ENCODE results near the gene FAM228B. TPM values are rescaled to one million over a fixed set of nuclear protein-coding genes. Genes with fewer than 3 reads are reported as not detected.

The FAM228B gene
- total and polyA plus RNA-seq, 2 donors (not counting 1 experiment from before 2014, with no cell fraction given) = 9.8 to 47.2 TPM

DNA sequence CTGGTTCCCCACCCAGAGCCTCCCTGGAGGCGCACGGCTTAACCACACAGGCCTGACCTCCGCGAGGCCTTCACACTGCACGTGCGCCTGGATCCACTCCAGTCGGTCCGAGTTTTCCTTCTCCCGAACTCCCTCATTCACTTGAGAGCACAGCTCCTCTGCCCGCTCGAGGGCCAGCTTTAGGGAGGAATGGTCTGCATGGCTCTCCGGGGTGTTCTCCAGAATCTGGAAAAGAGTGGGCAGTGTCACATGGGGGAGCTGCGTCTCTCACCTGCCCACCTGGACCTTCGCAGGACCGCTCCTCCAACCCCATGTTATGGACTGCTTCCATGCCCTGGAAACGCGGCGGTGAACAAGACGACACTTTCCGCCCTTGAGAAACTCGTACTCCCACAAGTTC, 87.5 kb downstream of the FAM228B start:
- CTCF ChIA-PET = interaction anchor here (0.7 kb wide), 1 partner anchor 66 kb away, joined by 5 read pairs; no protein-coding TSS in a partner anchor
- Mint-ChIP-seq H3K27ac (no peak overlapping the region), H3K27me3 (no peaks in the 10 kb centered on the region), H3K4me3 (no peak overlapping the region), H3K9me3 (ENCODE audit: insufficient read depth) (no peaks in the 10 kb centered on the region), H3K4me1 (peaks cover 7% of the 10 kb centered on the region)
- Histone ChIP-seq H3K4me3 (ENCODE audit: control extremely low read depth in 1 of 5, extremely low read depth in 1 of 5, insufficient read depth in 1 of 5, low read depth in 2 of 5, low read length in 4 of 5) (no peak overlapping the region), H3K4me2 (replicated peaks; ENCODE audit: low read depth, low read length, poor library complexity, severe bottlenecking) (no peak overlapping the region), H3K27ac (ENCODE audit: low read length in 2 of 2) (no peak overlapping the region), H3K27me3 (replicated peaks in 1 of 4; ENCODE audit: control extremely low read depth in 1 of 4, control insufficient read depth in 3 of 4, insufficient read depth in 4 of 4, low read length in 3 of 4) (no peaks in the 10 kb centered on the region), H3K36me3 (replicated peaks in 1 of 2; ENCODE audit: control extremely low read depth in 1 of 2, control insufficient read depth in 1 of 2, extremely low read depth in 1 of 2, insufficient read depth in 2 of 2, low read length in 1 of 2) (peaks cover 1 to 92% of the 10 kb centered on the region in 2 experiments), H3K79me2 (ENCODE audit: control insufficient read depth, insufficient read depth, low read length) (no peaks in the 10 kb centered on the region), H2AFZ (ENCODE audit: insufficient read depth, low read depth, low read length, poor library complexity, severe bottlenecking) (no peak overlapping the region), H3K9ac (ENCODE audit: low read length) (no peak overlapping the region), H3K9me3 (ENCODE audit: control extremely low read depth in 1 of 3, control insufficient read depth in 2 of 3, insufficient read depth in 1 of 3, low read length in 2 of 3) (no peaks in the 10 kb centered on the region), H4K20me1 (ENCODE audit: control insufficient read depth, insufficient read depth, low read length, poor library complexity, severe bottlenecking) (no peaks in the 10 kb centered on the region), H3K4me1 (ENCODE audit: control insufficient read depth in 2 of 2, insufficient read depth in 2 of 2, low read length in 2 of 2) (no peaks in the 10 kb centered on the region)
- 99% methylated on average over 18 of the region's 21 CpGs for WGBS (ENCODE audit: insufficient coverage)
- POLR2A ChIA-PET = no interaction called here
- DNase-seq (no peak), ATAC-seq (ENCODE audit: low read depth) (no peak)
- no peak for TF ChIP-seq EZH2 (IDR thresholded peaks at IDR 0.05; ENCODE audit: borderline replicate concordance, insufficient read depth, low read depth, low read length, poor library complexity, severe bottlenecking)
- TF ChIP-seq, protein P1, sequence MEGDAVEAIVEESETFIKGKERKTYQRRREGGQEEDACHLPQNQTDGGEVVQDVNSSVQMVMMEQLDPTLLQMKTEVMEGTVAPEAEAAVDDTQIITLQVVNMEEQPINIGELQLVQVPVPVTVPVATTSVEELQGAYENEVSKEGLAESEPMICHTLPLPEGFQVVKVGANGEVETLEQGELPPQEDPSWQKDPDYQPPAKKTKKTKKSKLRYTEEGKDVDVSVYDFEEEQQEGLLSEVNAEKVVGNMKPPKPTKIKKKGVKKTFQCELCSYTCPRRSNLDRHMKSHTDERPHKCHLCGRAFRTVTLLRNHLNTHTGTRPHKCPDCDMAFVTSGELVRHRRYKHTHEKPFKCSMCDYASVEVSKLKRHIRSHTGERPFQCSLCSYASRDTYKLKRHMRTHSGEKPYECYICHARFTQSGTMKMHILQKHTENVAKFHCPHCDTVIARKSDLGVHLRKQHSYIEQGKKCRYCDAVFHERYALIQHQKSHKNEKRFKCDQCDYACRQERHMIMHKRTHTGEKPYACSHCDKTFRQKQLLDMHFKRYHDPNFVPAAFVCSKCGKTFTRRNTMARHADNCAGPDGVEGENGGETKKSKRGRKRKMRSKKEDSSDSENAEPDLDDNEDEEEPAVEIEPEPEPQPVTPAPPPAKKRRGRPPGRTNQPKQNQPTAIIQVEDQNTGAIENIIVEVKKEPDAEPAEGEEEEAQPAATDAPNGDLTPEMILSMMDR (IDR thresholded peaks at IDR 0.05) = no peak
- intact Hi-C loops (cut with micrococcal nuclease) = no loop called here

DNA sequence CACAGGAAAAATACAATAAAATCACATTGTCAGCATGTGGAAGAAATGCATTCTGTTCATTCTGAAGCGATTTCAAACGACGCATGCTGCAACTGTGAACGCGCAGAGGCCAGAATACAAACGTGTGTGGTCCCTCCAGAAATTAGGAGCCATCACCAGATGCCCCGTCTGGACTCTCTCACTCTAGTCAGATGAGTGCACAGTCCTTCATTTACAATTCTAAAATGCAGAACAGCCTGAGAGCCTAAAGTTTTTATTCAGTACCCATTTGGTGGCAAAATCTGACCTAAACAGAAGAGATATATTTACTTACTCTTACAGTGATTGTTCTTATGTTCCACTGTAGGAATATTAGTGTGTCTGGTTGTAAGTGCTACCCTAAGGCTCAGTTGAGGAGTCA, 88.1 kb downstream of the FAM228B start:
- CTCF ChIA-PET = interaction anchor here (0.6 kb wide), 1 partner anchor 999 kb away, joined by 4 read pairs; no protein-coding TSS in a partner anchor
- no peak for DNase-seq
- H4K20me1 ChIP-seq (ENCODE audit: control insufficient read depth, insufficient read depth, low read length, poor library complexity, severe bottlenecking) = no peaks in the 10 kb centered on the region
- H3K9me3 Mint-ChIP-seq (ENCODE audit: insufficient read depth) = no peaks in the 10 kb centered on the region
- POLR2A ChIA-PET = no interaction called here
- ATAC-seq (ENCODE audit: low read depth) = no peak
- intact Hi-C loops (cut with micrococcal nuclease) = no loop called here
- H3K9me3 ChIP-seq (ENCODE audit: control extremely low read depth in 1 of 3, control insufficient read depth in 2 of 3, insufficient read depth in 1 of 3, low read length in 2 of 3) = no peaks in the 10 kb centered on the region
- no peak overlapping the region for H3K4me3 Mint-ChIP-seq
- no peaks in the 10 kb centered on the region for H3K27me3 ChIP-seq (replicated peaks in 1 of 4; ENCODE audit: control extremely low read depth in 1 of 4, control insufficient read depth in 3 of 4, insufficient read depth in 4 of 4, low read length in 3 of 4)
- 90% methylated on average over 7 of the region's 7 CpGs for WGBS (ENCODE audit: insufficient coverage)
- H3K36me3 ChIP-seq (replicated peaks in 1 of 2; ENCODE audit: control extremely low read depth in 1 of 2, control insufficient read depth in 1 of 2, extremely low read depth in 1 of 2, insufficient read depth in 2 of 2, low read length in 1 of 2) = peaks cover 1 to 92% of the 10 kb centered on the region in 2 experiments
- no peaks in the 10 kb centered on the region for H3K79me2 ChIP-seq (ENCODE audit: control insufficient read depth, insufficient read depth, low read length)
- TF ChIP-seq, protein P1 (IDR thresholded peaks at IDR 0.05) = no peak
- TF ChIP-seq EZH2 (IDR thresholded peaks at IDR 0.05; ENCODE audit: borderline replicate concordance, insufficient read depth, low read depth, low read length, poor library complexity, severe bottlenecking) = no peak
- no peak overlapping the region for H3K9ac ChIP-seq (ENCODE audit: low read length)
- no peak overlapping the region for H3K4me2 ChIP-seq (replicated peaks; ENCODE audit: low read depth, low read length, poor library complexity, severe bottlenecking)
- no peak overlapping the region for H3K27ac ChIP-seq (ENCODE audit: low read length in 2 of 2)
- H3K4me3 ChIP-seq (ENCODE audit: control extremely low read depth in 1 of 5, extremely low read depth in 1 of 5, insufficient read depth in 1 of 5, low read depth in 2 of 5, low read length in 4 of 5) = no peak overlapping the region
- no peak overlapping the region for H2AFZ ChIP-seq (ENCODE audit: insufficient read depth, low read depth, low read length, poor library complexity, severe bottlenecking)
- no peak overlapping the region for H3K27ac Mint-ChIP-seq
- H3K4me1 Mint-ChIP-seq = peaks cover 11% of the 10 kb centered on the region
- H3K4me1 ChIP-seq (ENCODE audit: control insufficient read depth in 2 of 2, insufficient read depth in 2 of 2, low read length in 2 of 2) = no peaks in the 10 kb centered on the region
- no peaks in the 10 kb centered on the region for H3K27me3 Mint-ChIP-seq

Data from B cell (primary cell).